Activated CD8-positive, alpha-beta memory T cell treated with anti-CD3 and anti-CD28 coated beads for 48 hours (primary cell): ENCODE data around the gene LSM4.
"Not testable (repeated sequence)": the region's sequence is repeated elsewhere in the genome, so short reads cannot be mapped to it uniquely, and the experiment has no call there.

Experiments used
- DNase-seq, 3 experiments: peaks; one replicate each; pipeline ENCODE4 v3.0.0-alpha.2; 2020; ENCODE audit warnings: low read depth in 2 of 3, low spot score in 2 of 3

Gene LSM4

GRCh38 chr19:18340990-18341868, 18.4 kb upstream of the LSM4 start:
- DNase-seq, result peak in 2 of 3 experiments; percentile 35 to 40

- peak in 1 of 3 experiments; percentile 60 for DNase-seq
These were observed 17.5 kb upstream of the LSM4 start, which contains the start of gene PGPEP1 for GRCh38 chr19:18340190-18340989. PGPEP1 (plus strand) TSS chr19:18340598; CDS start chr19:18340682, 84 bp downstream.

- DNase-seq, result no peak
These were observed 16.8 kb upstream of the LSM4 start for GRCh38 chr19:18339723-18340122.

GRCh38 chr19:18338541-18338940, 15.7 kb upstream of the LSM4 start:
- no peak for DNase-seq

GRCh38 chr19:18336121-18336520, 13.2 kb upstream of the LSM4 start:
- no peak for DNase-seq

- DNase-seq, result no peak
These were observed 10.8 kb upstream of the LSM4 start for GRCh38 chr19:18333680-18334079.

- DNase-seq, result no peak
These were observed 10.1 kb upstream of the LSM4 start for GRCh38 chr19:18332917-18333530.

GRCh38 chr19:18330868-18331267, 8.0 kb upstream of the LSM4 start:
- DNase-seq, result no peak

GRCh38 chr19:18329035-18329376, 6.1 kb upstream of the LSM4 start:
- no peak for DNase-seq

GRCh38 chr19:18328340-18329034, 5.6 kb upstream of the LSM4 start:
- peak in 1 of 3 experiments; percentile 62 for DNase-seq

- DNase-seq, result no peak
These were observed 3.9 kb upstream of the LSM4 start for GRCh38 chr19:18326772-18327171.

- not testable (repeated sequence) for DNase-seq
These were observed 1.5 kb upstream of the LSM4 start for GRCh38 chr19:18324373-18324731.

GRCh38 chr19:18322318-18322758, 538 bp downstream of the LSM4 start:
- no peak for DNase-seq

GRCh38 chr19:18321734-18322102, 1.2 kb downstream of the LSM4 start:
- no peak for DNase-seq

GRCh38 chr19:18320865-18321733, 1.8 kb downstream of the LSM4 start:
- no peak for DNase-seq

GRCh38 chr19:18319591-18320135, 3.2 kb downstream of the LSM4 start:
- no peak for DNase-seq

GRCh38 chr19:18317961-18318800, 4.7 kb downstream of the LSM4 start:
- DNase-seq, result no peak

GRCh38 chr19:18313398-18313797, 9.5 kb downstream of the LSM4 start:
- DNase-seq, result no peak

- DNase-seq, result no peak
These were observed 10.8 kb downstream of the LSM4 start for GRCh38 chr19:18312092-18312534.
